GM19023 (cell line): ENCODE measurements around the gene B2M.
"Not testable (repeated sequence)": the region's sequence is repeated elsewhere in the genome, so short reads cannot be mapped to it uniquely, and the experiment has no call there.

Experiments used
- ATAC-seq: cut with Tn5 transposase; IDR thresholded peaks from one replicate; pipeline ENCODE4 v1.9.1; 2021; ENCODE audit warnings: mild to moderate bottlenecking, moderate library complexity; ENCODE audit not compliant: unreplicated experiment

The B2M gene

DNA sequence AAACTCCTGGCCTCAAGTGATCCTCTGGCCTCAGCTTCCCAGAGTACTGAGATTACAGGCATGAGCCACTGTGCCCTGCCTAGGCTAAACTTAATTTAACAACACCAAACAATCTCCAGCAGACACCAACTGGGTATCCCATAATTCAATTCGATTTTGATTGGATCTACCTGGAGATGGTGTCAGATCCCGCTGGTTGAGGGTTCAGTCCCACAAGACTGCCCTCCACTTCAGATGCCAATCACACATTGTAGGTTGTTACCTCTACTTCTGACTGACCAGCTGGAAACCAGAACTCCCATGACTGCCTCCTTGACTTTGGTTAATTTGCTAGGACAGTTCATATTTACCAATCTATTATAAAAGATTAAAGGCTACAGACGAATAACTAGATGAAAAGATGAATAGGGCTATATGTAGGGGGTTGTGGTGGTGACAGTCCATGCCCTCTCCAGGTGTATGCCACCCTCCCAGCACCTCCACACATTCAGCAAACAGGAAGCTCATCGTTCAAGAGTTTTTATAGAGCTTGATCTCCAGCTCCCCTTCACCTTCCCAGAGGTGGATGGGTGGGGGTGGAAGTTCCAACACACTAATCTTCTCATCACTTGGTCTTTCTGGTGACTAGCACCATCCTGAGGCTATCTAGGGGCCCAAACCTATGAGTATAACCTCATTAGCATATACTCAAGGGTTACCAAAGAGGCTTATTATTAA is 9.3 kb downstream of the B2M start:
- no peak for ATAC-seq

DNA sequence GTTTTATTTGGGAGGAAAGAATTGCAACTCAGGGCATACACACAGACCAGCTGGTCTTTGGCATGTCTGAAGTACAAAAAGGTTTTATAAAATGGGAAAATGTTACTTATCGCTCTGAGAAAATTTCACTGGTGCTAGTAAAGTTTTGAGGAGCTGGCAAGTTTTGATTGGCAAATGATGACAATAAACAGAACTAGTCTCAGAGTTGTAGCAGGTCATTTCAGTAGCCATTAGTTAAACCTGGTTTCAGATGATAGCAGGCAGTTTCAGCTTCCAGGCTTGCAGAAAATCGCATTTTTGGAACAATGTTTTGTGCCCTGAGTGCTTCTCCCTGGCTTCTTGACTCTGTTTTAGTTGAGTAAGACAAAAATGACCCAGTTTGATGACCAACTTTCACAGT is 10.7 kb downstream of the B2M start:
- ATAC-seq: no peak

DNA sequence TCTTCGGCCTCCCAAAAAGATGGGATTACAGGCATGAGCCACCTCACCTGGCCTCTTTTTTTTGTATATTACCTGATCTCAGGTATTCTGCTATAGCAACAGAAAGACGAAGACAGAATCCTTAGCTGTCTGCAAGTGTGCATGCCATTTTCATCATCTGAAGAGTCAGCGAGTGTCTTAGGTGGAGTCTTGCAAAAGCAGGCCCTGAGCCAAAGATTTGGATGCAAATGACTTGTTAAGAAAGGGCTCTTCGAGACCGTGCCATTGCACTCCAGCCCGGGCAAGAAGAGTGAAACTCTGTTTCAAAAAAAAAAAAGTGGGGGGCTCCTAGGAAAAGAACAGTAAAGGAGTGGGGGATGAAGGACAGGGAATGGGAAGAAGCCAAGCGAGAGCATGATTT is 14.8 kb downstream of the B2M start:
- ATAC-seq: no peak

DNA sequence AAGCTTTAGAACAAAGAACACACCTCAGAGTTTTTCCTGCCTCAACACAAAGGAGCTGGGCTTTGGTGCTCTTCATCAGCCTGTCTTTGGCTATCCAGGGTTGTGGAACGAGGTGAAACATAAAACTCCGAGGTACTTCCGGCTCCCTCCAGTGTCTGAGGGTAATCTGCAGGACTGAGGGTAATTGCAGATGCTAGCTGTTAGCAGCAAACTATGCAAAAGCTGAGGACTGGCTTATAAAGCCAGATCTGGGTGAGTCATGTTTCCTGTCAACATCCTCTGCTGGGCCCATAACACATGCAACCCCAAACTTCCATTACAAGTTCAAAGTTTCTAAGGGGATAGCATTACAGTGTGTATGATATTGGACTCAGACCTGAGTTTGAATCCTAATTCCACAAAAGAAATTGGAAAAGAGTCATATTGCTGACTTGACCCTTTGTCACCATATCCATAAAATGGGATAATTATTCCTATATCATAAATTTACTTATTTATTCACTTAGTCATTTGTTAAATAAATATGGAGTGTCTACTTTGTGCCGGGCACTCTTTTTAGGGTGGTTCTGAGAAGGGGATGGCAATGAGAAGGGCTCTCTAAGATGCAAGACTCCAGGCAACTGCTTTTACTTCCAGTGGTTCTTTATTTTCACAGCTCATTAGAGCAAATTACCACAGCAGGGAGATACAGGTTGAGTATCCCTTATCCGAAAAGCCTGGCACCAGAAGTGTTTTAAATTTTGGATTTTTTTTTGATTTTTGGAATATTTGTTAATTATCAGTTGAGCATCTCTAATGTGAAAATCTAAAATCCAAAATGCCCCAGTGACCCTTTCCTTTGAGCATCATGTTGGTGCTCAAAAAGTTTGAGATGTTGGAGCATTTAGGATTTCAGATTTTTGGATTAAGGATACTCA is 15.5 kb downstream of the B2M start:
- ATAC-seq: no peak

DNA sequence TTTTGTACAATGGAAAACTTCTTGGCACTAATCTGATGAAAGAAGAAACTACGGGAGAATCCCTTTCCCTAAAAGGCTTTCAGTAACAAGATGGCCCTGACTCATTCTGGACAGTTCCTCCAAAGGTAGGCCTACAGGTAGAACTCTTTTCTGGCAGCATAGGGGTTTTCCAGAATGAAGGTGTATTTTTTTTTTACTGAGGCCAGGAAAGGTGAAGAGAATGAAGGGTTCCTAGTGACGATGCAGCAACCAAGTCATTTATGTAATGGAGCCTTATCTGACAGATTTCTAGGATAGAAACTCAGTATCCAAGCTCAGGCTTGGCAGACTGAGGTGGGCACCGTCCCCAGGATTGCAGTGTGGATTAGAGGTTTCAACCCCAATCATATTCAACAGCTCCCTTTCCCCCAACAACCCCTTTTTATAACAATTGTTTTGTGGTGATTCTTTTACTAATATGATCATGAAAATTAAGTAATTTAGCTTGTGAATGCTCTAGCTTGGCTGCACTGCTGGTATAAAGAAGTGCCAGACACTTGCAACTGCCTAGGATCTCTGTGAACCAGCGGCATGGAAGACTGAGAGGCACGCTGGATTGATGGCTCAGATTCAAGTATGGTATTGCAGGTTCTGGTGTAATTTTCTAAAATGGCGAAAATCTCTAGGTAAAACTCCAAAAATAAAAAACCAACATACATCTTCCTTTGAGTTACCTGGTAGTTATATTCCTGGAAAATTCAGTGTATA is 16.3 kb downstream of the B2M start:
- ATAC-seq: no peak

DNA sequence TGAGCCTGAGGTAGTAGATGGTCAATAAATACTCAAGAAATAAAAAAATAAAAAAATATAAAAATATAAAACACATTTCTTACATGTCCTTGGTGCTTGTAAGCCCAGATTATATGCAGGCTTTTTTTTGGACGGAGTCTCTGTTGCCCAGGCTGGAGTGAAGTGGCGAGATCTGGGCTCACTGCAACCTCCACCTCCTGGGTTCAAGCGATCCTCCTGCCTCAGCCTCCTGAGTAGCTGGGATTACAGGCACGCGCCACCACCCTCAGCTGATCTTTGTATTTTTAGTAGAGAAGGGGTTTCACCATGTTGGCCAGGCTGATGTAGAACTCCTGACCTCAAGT is 16.9 kb downstream of the B2M start:
- ATAC-seq: not testable (repeated sequence)

DNA sequence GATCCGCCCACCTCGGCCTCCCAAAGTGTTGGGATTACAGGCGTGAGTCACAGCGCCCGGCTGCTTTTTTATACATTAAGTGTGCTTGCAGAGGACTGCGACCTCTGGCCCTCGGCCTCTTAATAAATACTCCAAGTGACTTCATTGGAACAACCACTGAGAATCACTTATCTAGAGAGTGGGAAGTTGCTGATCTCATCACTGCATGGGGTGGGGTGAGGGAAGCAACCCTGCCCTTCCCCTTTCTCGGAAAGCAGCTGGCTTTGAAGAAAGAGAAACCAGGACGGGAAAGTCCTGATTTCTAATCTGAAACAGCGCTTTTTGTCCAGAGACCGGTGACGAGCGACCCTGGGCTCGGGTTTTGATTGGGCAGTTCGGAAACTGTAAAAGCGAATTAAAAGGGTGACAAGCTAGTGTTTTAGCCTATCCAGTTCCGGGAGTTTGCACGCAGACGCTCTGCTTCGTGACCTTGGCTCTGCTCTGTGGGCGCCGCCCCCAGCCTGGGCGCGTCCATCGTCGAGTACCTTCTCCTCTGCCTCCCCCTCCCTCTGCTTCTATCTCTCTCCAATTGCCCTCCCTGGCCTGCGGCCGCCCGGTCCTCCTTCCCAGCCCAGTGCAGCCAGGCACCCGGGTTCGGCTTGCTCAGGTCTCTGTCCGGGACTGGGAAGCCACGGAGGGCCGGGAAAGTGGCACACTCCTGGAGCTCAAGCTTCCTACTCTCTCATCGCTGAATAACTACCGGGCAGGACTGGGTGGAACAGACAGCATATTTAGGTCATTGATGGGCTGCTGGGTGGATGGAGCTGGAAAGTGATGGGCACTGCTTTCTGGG is 17.5 kb downstream of the B2M start:
- peak; percentile 81 for ATAC-seq

DNA sequence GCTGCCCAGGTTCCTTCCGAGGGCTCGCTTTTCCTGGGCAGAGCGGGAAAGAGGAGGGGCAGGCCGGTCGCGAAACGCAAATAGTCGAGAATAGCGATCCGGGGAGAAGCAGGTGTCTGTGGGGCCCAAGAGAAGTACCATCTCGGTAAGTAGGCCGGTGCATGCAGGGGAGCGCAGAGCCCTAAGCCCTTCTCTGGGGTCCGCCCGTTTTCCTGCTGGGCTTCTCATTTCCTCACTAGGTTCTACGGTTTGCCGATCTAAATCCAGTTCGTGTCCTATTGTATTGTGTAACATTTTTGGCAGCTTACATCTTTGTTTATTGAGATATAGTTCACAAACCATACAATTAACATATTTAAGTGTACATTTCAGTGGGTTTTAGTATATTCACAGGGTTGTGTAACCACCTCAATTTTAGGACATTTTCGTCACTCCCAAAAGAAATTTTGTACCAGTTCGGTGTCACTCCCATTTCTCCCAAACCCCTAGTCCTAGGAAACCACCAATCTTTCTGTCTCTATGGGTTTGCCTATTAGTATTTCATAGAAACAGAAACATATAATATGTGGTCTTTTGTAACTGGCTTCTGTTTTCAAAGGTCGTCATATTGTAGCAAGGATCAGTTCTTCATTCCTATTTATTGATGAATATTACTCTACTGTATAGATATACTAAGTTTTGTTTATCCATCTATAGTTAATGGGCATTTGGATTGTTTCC is 18.3 kb downstream of the B2M start:
- ATAC-seq: peak; percentile 17

DNA sequence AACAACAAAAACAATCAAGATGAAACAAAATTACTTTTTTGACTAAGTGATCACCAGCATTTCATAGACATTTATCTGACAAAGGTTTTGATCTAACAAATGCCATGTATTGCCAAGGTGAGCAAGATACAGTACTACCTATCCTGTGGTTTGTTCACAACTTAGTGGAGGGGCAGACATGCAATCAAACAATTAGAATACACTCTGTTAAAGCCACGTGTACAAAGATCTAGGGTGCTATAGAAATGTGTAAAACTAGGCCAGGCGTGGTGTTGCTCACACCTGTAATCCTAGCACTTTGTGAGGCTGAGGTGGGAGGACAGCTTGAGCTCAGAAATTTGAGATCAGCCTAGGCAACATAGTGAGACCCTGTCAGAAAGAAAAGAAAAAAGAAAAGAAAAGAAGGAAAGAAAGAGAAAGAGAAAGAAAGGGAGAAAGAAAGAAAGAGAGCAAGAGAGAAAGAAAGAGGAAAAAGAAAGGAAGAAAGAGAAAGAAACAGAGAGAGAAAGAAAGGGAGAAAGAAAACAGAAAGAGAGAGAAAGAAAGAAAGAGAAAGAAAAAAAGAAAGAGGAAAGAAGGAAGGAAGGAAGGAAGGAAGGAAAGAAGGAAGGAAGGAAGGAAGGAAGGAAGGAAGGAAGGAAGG is 23.6 kb downstream of the B2M start:
- ATAC-seq: no peak

DNA sequence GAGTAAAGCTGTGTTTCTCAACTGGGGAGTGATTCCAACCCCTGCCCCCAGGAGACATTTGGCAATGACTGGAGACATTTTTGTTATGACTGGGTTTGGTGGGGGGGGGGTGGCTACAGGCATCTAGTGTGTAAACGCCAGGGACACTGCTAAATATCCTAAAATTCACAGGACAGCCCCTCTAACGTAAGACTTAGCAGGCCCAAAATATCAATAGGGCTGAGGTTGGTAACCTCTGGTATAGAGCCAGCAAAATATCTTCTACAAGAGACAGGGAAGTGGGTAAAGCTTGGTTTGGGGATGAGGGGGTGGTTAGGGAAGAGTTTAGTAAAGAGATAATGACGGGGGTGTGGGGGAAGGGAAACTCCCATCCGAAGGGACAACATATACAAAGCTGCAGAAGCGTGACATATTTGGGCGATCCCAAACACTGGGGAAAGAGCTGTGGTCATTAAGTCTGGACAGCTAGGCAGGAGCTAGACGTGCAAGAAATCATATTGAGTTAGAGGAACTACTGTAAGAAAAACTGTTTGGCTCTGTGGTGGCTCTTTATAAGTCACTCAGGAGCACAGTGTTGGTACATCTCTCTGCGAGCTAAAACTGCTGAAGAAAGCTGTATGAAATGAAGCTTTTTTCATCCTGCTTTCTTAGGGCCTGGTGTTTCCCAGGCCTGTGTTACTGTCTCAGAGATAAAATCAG is 24.3 kb downstream of the B2M start:
- ATAC-seq: no peak

DNA sequence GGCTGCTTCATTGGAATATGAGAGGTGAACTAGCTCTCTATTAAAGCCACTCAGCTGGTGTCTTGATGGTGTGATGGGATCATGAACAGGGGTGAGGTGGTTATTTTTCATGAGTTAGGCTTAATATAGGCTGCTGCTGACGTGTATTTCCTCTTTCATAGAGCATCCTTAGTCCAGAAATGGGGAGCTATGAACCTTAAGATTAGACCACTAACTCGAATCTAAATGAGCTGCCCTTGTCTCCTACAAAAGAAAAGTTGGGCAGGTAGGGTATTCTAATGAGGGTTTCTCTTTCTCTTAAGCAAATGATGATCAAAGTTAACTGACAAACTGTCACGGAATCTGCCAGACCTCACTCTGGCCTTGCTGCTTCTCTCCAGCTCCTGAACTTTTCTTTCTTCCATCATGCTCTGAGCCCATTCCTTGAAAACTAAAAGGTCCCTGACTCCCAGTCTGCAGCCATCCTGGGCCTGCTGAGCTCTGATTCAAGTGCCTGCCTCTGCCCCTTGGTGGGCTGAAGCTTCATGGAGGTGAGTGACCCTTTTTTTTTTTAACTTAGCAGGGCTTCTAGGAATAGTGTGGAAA is 25.0 kb downstream of the B2M start, which contains the start of gene TRIM69:
TRIM69 (plus strand) TSS at position 348 of the 585 bp plus-strand sequence; CDS start at position 525, 177 bp downstream.
- no peak for ATAC-seq

DNA sequence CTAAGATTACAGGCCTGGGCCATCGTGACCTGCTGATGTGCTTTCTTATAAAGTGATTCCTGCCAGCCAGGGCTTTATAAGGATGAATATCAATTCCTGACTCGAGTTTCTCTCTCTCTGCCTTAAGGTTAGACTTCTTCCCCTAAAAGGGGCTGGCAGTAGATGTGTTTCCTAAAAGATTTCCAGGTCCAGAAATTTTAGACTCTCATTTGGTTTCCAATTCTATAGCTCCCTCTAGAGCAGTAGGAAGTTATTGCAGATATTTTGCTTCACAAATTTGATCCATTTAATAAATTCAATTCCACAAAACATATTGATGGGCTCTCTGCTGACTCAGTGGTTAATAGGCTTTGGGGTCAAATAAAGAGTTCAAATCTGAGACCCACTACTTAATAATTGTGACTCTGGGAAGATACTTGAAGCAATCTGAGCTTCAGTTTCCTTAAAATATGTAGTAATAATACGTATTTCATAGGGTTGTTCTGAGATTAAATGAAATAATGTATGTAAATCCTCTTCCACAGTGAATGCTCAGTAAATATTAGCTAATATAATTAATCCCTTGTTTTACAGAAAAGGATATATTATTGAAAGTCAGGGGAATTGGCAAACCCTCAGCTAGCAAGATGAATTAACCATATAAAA is 27.1 kb downstream of the B2M start:
- ATAC-seq: no peak

DNA sequence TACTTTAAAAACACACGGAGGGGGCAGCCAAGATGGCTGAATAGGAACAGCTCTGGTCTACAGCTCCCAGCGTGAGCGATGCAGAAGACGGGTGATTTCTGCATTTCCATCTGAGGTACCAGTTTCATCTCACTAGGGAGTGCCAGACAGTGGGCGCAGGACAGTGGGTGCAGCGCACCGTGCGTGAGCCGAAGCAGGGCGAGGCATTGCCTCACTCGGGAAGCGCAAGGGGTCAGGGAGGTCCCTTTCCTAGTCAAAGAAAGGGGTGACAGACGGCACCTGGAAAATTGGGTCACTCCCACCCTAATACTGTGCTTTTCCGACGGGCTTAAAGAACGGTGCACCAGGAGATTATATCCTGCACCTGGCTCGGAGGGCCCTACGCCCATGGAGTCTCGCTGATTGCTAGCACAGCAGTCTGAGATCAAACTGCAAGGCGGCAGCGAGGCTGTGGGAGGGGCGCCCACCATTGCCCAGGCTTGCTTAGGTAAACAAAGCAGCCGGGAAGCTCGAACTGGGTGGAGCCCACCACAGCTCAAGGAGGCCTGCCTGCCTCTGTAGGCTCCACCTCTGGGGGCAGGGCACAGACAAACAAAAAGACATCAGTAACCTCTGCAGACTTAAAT is 28.0 kb downstream of the B2M start:
- not testable (repeated sequence) for ATAC-seq

DNA sequence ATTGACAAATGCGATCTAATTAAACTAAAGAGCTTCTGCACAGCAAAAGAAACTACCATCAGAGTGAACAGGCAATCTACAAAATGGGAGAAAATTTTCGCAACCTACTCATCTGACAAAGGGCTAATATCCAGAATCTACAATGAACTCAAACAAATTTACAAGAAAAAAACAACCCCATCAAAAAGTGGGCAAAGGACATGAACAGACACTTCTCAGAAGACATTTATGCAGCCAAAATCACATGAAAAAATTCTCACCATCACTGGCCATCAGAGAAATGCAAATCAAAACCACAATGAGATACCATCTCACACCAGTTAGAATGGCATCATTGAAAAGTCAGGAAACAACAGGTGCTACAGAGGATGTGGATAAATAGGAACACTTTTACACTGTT is 32.1 kb downstream of the B2M start:
- ATAC-seq: not testable (repeated sequence)

DNA sequence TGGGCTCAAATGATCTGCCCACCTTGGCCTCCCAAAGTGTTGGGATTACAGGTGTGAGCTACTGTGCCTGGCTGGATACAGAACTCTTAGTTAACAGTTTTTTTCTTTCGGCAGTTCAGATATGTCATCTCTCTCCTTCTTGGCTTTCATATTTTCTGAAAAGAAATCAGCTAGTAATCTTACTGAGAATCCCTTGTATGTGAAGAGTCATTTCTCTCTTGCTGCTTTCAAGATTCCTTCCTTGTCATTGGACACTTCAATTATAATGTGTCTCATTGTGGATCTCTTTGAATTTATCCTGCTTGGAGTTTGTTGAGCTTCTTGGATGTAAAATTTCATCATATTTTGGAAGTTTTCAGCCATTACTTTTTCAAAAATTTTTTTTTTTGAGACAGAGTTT is 42.0 kb downstream of the B2M start:
- ATAC-seq: no peak

DNA sequence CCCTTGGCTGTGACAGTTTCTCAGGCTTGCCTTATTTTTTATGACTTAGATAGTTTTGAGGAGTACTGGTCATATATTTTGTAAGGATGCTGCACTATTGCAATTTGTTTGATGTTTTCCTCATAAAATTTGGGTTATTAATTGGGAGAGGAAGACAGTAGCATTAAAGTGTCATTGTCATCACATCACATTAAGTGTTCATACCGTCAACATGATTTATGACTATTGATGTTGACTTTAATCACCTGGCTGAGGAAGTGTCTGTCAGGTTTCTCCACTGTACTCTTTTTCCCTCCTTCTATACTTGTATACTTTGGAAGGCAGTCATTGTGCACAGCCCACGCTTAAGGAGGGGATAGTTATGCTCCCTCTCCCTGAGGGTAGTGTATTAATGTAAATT is 51.9 kb downstream of the B2M start:
- ATAC-seq: no peak

DNA sequence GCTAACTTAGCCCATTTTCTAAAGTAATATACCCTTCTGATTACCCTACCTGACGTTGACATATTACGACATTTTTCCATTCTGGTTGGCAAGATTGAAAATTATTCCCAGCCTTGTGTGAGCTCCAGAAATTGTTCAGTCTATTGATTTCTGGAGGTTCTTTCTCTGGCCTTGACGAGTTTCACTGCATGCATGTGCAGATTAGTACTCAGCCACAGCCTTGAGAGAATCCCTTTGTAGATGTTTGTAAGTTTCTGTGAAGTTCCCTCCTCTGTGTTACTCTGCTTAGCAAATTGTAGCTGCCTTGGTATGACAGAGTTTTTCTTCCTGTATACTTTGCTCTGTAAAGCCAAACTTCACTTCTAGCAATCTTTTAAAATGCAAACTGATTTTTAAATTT is 52.5 kb downstream of the B2M start:
- ATAC-seq: no peak

DNA sequence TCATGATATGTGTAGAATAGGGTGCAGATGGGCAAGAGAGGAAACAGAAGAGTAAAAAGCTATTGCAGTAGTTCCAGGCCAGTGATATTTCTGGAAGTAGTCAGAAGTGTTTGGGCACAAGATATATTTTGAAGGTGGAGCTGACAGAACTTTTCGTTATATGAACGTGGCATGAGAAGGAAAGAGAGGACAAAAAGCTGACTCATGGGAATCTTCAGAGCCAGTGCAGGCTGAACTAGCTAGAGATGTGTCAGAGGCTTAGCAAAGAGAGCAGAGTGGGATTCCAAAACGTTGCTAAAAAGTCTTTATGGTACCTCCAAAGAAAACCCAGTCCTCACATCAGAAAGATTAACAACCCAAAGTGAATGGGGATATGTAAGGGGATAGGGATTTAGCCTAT is 53.7 kb downstream of the B2M start:
- ATAC-seq: no peak
